Activated CD8-positive, alpha-beta T cell treated with anti-CD3 and anti-CD28 coated beads for 36 hours (primary cell): Measurements from ENCODE around the gene MICALL2. TPM values are rescaled to one million over a fixed set of nuclear protein-coding genes. Genes with fewer than 3 reads are reported as not detected.

ENCODE experiments used
- ATAC-seq: fragments of 200-7000 bp; cut with Tn5 transposase; one replicate; pipeline ENCODE4 v1.10.0; 2021; ENCODE audit warnings: mild to moderate bottlenecking, moderate library complexity
- CTCF ChIA-PET: fragments of 350-600 bp; sonication (Branson Sonifier 250); formaldehyde crosslinking; loops from one replicate; lab custom pipeline; 2021; ENCODE audit warnings: antibody characterized with exemption; lab: Charles Lee
- POLR2A ChIA-PET: fragments of 350-600 bp; sonication (Branson Sonifier 250); formaldehyde crosslinking; loops from one replicate; lab custom pipeline; 2021; ENCODE audit warnings: antibody characterized with exemption; lab: Charles Lee
- DNase-seq: peaks from one replicate; pipeline ENCODE4 v3.0.0-alpha.2; 2020
- H3K27ac Mint-ChIP-seq: one replicate; pipeline ENCODE4 v1.8.0; 2021; ENCODE audit warnings: mild to moderate bottlenecking, mixed read lengths
- H3K27me3 Mint-ChIP-seq: one replicate; pipeline ENCODE4 v1.8.0; 2021; ENCODE audit warnings: mixed read lengths
- H3K36me3 Mint-ChIP-seq: one replicate; pipeline ENCODE4 v1.8.0; 2021; ENCODE audit warnings: low read depth, mixed read lengths
- H3K4me1 Mint-ChIP-seq: one replicate; pipeline ENCODE4 v1.8.0; 2021; ENCODE audit warnings: low read depth, mixed read lengths
- H3K4me3 Mint-ChIP-seq: one replicate; pipeline ENCODE4 v1.8.0; 2021; ENCODE audit warnings: mild to moderate bottlenecking, moderate library complexity, mixed read lengths
- H3K9me3 Mint-ChIP-seq: one replicate; pipeline ENCODE4 v1.8.0; 2021; ENCODE audit warnings: mixed read lengths
- intact Hi-C: fragments of 100-400 bp; cut with micrococcal nuclease; formaldehyde crosslinking; loops from one replicate; pipeline ENCODE4 v1.10.0; 2022
- total RNA-seq, 2 experiments: library from RNA; stranded (reverse); gene quantifications; one replicate each; pipeline ENCODE4 v1.2.3, GENCODE V29; 2021
- TF ChIP-seq, protein P1 (sequence below): fragments of 200-600 bp; IDR thresholded peaks from one replicate; pipeline ENCODE4 v1.8.0; 2022; ENCODE audit warnings: antibody characterized with exemption, mild to moderate bottlenecking

MICALL2 gene
- total RNA-seq, 2 experiments from 2014 or later, result 3.0 to 4.2 TPM

- ATAC-seq (no peak), DNase-seq (no peak)
- POLR2A ChIA-PET, result no interaction called here
- TF ChIP-seq, protein P1, sequence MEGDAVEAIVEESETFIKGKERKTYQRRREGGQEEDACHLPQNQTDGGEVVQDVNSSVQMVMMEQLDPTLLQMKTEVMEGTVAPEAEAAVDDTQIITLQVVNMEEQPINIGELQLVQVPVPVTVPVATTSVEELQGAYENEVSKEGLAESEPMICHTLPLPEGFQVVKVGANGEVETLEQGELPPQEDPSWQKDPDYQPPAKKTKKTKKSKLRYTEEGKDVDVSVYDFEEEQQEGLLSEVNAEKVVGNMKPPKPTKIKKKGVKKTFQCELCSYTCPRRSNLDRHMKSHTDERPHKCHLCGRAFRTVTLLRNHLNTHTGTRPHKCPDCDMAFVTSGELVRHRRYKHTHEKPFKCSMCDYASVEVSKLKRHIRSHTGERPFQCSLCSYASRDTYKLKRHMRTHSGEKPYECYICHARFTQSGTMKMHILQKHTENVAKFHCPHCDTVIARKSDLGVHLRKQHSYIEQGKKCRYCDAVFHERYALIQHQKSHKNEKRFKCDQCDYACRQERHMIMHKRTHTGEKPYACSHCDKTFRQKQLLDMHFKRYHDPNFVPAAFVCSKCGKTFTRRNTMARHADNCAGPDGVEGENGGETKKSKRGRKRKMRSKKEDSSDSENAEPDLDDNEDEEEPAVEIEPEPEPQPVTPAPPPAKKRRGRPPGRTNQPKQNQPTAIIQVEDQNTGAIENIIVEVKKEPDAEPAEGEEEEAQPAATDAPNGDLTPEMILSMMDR, result no peak
- Mint-ChIP-seq H3K27ac (no peak overlapping the region), H3K4me1 (no peaks in the 10 kb centered on the region), H3K27me3 (no peaks in the 10 kb centered on the region), H3K36me3 (no peaks in the 10 kb centered on the region), H3K4me3 (no peak overlapping the region), H3K9me3 (no peaks in the 10 kb centered on the region)
- intact Hi-C loops, result no loop called here
- CTCF ChIA-PET, result no interaction called here
These were observed 23.8 kb upstream of the MICALL2 start for GRCh38 chr7:1483079-1483478.

- Mint-ChIP-seq H3K27ac (no peak overlapping the region), H3K4me1 (no peaks in the 10 kb centered on the region), H3K36me3 (no peaks in the 10 kb centered on the region), H3K4me3 (no peak overlapping the region), H3K9me3 (no peaks in the 10 kb centered on the region), H3K27me3 (no peaks in the 10 kb centered on the region)
- CTCF ChIA-PET, result no interaction called here
- POLR2A ChIA-PET, result no interaction called here
- intact Hi-C loops, result no loop called here
- DNase-seq (no peak), ATAC-seq (no peak)
- TF ChIP-seq, protein P1, result no peak
These were observed 22.0 kb upstream of the MICALL2 start for GRCh38 chr7:1481300-1481699.

DNA sequence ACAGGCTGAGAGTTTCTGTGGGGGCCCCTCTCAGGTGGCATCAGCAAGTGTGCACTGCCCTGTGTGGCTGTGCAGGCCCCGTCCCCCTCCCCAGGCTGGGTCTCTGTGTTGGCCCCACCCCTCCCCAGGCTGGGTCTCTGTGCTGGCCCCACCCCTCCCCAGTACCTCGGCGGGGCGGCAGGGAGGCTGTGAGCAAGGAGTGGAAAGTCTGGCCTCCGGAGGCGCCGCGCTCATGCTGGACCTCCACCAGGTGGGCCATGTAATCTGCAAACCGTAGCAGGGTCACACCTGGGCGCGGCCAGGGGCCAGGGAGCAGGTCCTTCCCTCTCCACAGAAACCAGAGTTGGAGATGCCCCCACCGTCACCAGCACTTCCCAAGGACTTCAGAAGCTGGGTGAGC lies 21.4 kb upstream of the MICALL2 start:
- Mint-ChIP-seq H3K36me3 (no peaks in the 10 kb centered on the region), H3K4me1 (no peaks in the 10 kb centered on the region), H3K9me3 (no peaks in the 10 kb centered on the region), H3K4me3 (no peak overlapping the region), H3K27ac (no peak overlapping the region), H3K27me3 (no peaks in the 10 kb centered on the region)
- ChIA-PET POLR2A (no interaction called here), CTCF (no interaction called here)
- ATAC-seq (no peak), DNase-seq (no peak)
- TF ChIP-seq, protein P1, result no peak
- intact Hi-C loops, result no loop called here

DNA sequence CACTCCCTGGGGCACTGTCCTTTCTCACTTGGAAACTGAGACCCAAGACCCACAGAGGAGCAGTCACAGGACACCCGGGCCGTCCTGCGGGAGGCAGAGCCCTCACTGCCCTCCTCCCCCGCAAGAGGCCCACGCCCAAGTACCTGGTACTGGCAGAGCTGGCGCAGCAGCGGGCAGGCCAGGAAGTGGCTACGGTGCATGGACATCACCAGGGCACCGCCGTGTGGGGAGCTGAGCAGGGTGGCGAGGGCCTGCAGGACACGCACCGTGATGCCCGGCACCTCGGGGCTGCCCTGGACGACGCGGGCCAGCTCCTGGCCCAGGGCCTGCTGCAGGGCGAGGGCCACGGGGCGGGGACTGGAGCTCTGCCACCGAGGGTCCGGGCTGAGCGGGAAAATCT lies 20.0 kb upstream of the MICALL2 start:
- CTCF ChIA-PET, result no interaction called here
- Mint-ChIP-seq H3K4me1 (peaks cover 7% of the 10 kb centered on the region), H3K36me3 (peaks cover 2% of the 10 kb centered on the region)

DNA sequence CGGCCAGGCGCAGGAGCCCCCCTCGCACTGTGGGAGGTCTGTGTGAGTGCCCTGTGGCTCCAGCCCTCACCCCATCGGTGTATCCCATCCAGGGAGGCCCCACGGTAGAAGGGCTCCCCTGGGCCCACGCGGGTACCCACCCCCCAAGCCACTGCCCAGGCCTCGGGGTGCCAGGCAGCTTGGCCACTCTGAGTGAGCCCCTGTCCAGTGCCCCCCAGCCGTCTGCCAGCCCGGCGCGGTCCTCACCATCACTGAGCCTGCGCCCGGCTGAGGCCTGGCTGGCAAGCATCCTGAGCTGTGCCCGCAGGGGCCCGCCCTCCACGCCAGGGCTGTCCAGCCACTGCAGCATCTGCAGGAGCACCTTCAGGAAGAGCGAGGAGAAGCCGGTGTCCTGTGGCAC lies 19.2 kb upstream of the MICALL2 start:
- DNase-seq (no peak), ATAC-seq (no peak)
- ChIA-PET POLR2A (no interaction called here), CTCF (no interaction called here)
- Mint-ChIP-seq H3K27ac (no peak overlapping the region), H3K4me1 (peaks cover 9% of the 10 kb centered on the region), H3K27me3 (no peaks in the 10 kb centered on the region), H3K9me3 (no peaks in the 10 kb centered on the region), H3K4me3 (no peak overlapping the region), H3K36me3 (peaks cover 4% of the 10 kb centered on the region)
- intact Hi-C loops, result no loop called here
- TF ChIP-seq, protein P1, result no peak

More for the DNA sequence above, 20.0 kb upstream of the MICALL2 start:
- no peak for ATAC-seq
- H3K9me3 Mint-ChIP-seq, result no peaks in the 10 kb centered on the region
- no peak overlapping the region for H3K27ac Mint-ChIP-seq
- TF ChIP-seq, protein P1, result no peak
- intact Hi-C loops, result no loop called here
- no peaks in the 10 kb centered on the region for H3K27me3 Mint-ChIP-seq
- POLR2A ChIA-PET, result no interaction called here
- DNase-seq, result no peak
- no peak overlapping the region for H3K4me3 Mint-ChIP-seq
